NCI-H69 (cell line): ENCODE results near the gene FAM217A.

Source experiments
- DNase-seq: peaks from one replicate; lab custom pipeline; 2025; lab: John Stamatoyannopoulos, UW

Gene FAM217A

GRCh38 chr6:4085332-4085700, 6.4 kb upstream of the FAM217A start:
- DNase-seq: no peak

GRCh38 chr6:4084444-4085331, 5.8 kb upstream of the FAM217A start:
- DNase-seq: peak; percentile 91

GRCh38 chr6:4074478-4075235, 4.3 kb downstream of the FAM217A start:
- no peak for DNase-seq

- no peak for DNase-seq
Observed at GRCh38 chr6:4071330-4071729, 7.6 kb downstream of the FAM217A start.

GRCh38 chr6:4069199-4069598, 9.7 kb downstream of the FAM217A start:
- no peak for DNase-seq

GRCh38 chr6:4067673-4068072, 11.3 kb downstream of the FAM217A start:
- no peak for DNase-seq

- peak; percentile 42 for DNase-seq
Observed at GRCh38 chr6:4066029-4066755, 12.7 kb downstream of the FAM217A start.

GRCh38 chr6:4059115-4059777, 19.7 kb downstream of the FAM217A start:
- no peak for DNase-seq

- no peak for DNase-seq
Observed at GRCh38 chr6:4057036-4057435, 21.9 kb downstream of the FAM217A start.

GRCh38 chr6:4055420-4056041, 23.4 kb downstream of the FAM217A start:
- DNase-seq: peak; percentile 36

- no peak for DNase-seq
Observed at GRCh38 chr6:4049246-4049645, 29.7 kb downstream of the FAM217A start.

GRCh38 chr6:4041480-4041879, 37.5 kb downstream of the FAM217A start:
- no peak for DNase-seq

GRCh38 chr6:4039348-4039747, 39.6 kb downstream of the FAM217A start:
- no peak for DNase-seq

- DNase-seq: no peak
Observed at GRCh38 chr6:4036581-4036980, 42.4 kb downstream of the FAM217A start.

- DNase-seq: no peak
Observed at GRCh38 chr6:4032475-4032874, 46.5 kb downstream of the FAM217A start.

- no peak for DNase-seq
Observed at GRCh38 chr6:4031442-4031841, 47.5 kb downstream of the FAM217A start.

GRCh38 chr6:4030669-4031068, 48.3 kb downstream of the FAM217A start:
- no peak for DNase-seq

GRCh38 chr6:4029687-4030086, 49.2 kb downstream of the FAM217A start:
- no peak for DNase-seq

GRCh38 chr6:4028051-4028450, 50.9 kb downstream of the FAM217A start:
- no peak for DNase-seq

GRCh38 chr6:4025681-4026080, 53.3 kb downstream of the FAM217A start:
- DNase-seq: no peak

- no peak for DNase-seq
Observed at GRCh38 chr6:4023240-4023639, 55.7 kb downstream of the FAM217A start.
